GM18526 (cell line): Measurements from ENCODE around the gene CDK6.

Source experiments
- POLR2A ChIP-seq: IDR thresholded peaks from 3 replicates; pipeline ENCODE4 v1.6.1; 2011; ENCODE audit not compliant: insufficient read length; ENCODE audit errors: extremely low read depth

CDK6 gene

GRCh38 chr7:92624298-92624996, 211.9 kb downstream of the CDK6 start:
- no peak for TF ChIP-seq POLR2A

GRCh38 chr7:92623544-92623943, 212.8 kb downstream of the CDK6 start:
- TF ChIP-seq POLR2A: no peak

- TF ChIP-seq POLR2A: no peak
These were observed 213.7 kb downstream of the CDK6 start for GRCh38 chr7:92622685-92623084.

- no peak for TF ChIP-seq POLR2A
These were observed 214.3 kb downstream of the CDK6 start for GRCh38 chr7:92622030-92622429.

GRCh38 chr7:92621561-92622023, 214.8 kb downstream of the CDK6 start:
- no peak for TF ChIP-seq POLR2A

- no peak for TF ChIP-seq POLR2A
These were observed 215.3 kb downstream of the CDK6 start for GRCh38 chr7:92621026-92621540.

- TF ChIP-seq POLR2A: no peak
These were observed 220.5 kb downstream of the CDK6 start for GRCh38 chr7:92615861-92616260.

GRCh38 chr7:92614660-92615174, 221.7 kb downstream of the CDK6 start:
- TF ChIP-seq POLR2A: no peak

GRCh38 chr7:92613720-92614119, 222.7 kb downstream of the CDK6 start:
- TF ChIP-seq POLR2A: no peak

GRCh38 chr7:92613214-92613613, 223.2 kb downstream of the CDK6 start:
- no peak for TF ChIP-seq POLR2A

GRCh38 chr7:92612501-92612900, 223.9 kb downstream of the CDK6 start:
- TF ChIP-seq POLR2A: no peak

GRCh38 chr7:92611735-92612134, 224.6 kb downstream of the CDK6 start:
- TF ChIP-seq POLR2A: no peak

GRCh38 chr7:92609921-92610518, 226.4 kb downstream of the CDK6 start:
- no peak for TF ChIP-seq POLR2A

GRCh38 chr7:92608380-92609322, 227.7 kb downstream of the CDK6 start:
- TF ChIP-seq POLR2A: no peak

GRCh38 chr7:92606985-92607384, 229.4 kb downstream of the CDK6 start:
- TF ChIP-seq POLR2A: no peak
